Measurements from ENCODE around the gene PRDX2.

DNA sequence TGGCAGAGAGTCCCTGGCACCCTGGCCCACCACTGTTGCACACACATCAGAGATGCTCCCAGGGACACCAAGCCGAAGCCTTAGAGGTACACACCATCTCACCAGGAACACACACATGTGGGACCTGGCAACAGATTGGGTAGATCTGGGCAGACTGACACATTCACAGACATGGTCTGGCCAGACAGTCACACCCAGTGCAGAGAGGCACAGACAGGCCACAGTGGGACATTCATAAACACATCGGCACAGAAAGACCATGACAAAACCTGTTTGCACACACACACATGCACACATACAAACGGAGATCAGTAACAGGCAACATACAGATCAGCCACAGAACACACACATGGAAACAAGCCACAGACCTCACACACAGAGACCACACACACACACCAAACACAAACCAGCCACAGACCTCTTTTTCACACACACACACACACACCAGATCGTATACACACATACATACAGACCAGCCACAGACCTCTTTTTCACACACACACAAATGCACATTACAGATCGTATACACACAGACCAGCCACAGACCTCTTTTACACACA, 16.6 kb downstream of the PRDX2 start:
- TF ChIP-seq TOX (CRISPR knock-in tag; IDR thresholded peaks at IDR 0.05; ENCODE audit: borderline replicate concordance): no peak
- TF ChIP-seq, protein P1, sequence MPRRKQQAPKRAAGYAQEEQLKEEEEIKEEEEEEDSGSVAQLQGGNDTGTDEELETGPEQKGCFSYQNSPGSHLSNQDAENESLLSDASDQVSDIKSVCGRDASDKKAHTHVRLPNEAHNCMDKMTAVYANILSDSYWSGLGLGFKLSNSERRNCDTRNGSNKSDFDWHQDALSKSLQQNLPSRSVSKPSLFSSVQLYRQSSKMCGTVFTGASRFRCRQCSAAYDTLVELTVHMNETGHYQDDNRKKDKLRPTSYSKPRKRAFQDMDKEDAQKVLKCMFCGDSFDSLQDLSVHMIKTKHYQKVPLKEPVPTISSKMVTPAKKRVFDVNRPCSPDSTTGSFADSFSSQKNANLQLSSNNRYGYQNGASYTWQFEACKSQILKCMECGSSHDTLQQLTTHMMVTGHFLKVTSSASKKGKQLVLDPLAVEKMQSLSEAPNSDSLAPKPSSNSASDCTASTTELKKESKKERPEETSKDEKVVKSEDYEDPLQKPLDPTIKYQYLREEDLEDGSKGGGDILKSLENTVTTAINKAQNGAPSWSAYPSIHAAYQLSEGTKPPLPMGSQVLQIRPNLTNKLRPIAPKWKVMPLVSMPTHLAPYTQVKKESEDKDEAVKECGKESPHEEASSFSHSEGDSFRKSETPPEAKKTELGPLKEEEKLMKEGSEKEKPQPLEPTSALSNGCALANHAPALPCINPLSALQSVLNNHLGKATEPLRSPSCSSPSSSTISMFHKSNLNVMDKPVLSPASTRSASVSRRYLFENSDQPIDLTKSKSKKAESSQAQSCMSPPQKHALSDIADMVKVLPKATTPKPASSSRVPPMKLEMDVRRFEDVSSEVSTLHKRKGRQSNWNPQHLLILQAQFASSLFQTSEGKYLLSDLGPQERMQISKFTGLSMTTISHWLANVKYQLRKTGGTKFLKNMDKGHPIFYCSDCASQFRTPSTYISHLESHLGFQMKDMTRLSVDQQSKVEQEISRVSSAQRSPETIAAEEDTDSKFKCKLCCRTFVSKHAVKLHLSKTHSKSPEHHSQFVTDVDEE (CRISPR knock-in tag; IDR thresholded peaks at IDR 0.05): no peak
- TF ChIP-seq TCF4 (CRISPR knock-in tag; IDR thresholded peaks at IDR 0.05; ENCODE audit: borderline replicate concordance): no peak
- TF ChIP-seq, protein P2, sequence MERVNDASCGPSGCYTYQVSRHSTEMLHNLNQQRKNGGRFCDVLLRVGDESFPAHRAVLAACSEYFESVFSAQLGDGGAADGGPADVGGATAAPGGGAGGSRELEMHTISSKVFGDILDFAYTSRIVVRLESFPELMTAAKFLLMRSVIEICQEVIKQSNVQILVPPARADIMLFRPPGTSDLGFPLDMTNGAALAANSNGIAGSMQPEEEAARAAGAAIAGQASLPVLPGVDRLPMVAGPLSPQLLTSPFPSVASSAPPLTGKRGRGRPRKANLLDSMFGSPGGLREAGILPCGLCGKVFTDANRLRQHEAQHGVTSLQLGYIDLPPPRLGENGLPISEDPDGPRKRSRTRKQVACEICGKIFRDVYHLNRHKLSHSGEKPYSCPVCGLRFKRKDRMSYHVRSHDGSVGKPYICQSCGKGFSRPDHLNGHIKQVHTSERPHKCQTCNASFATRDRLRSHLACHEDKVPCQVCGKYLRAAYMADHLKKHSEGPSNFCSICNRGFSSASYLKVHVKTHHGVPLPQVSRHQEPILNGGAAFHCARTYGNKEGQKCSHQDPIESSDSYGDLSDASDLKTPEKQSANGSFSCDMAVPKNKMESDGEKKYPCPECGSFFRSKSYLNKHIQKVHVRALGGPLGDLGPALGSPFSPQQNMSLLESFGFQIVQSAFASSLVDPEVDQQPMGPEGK (CRISPR knock-in tag; IDR thresholded peaks at IDR 0.05; ENCODE audit: borderline replicate concordance): no peak
- no peak for TF ChIP-seq ZC3H10 (CRISPR knock-in tag; IDR thresholded peaks at IDR 0.05)
- no peak for TF ChIP-seq ZNF70 (CRISPR knock-in tag; IDR thresholded peaks at IDR 0.05)
- no peak for TF ChIP-seq ZNF565 (CRISPR knock-in tag; conservative IDR thresholded peaks at IDR 0.05; ENCODE audit: low read depth)

Data from SK-N-SH treated with all-trans-retinoic acid at 6 μM for 48 hours (cell line).